KMS-11 (cell line): ENCODE measurements around the gene LILRA6.
"Not testable (repeated sequence)": the region's sequence is repeated elsewhere in the genome, so short reads cannot be mapped to it uniquely, and the experiment has no call there.

Source experiments
- H2AFZ ChIP-seq: fragments of 200-600 bp; sonication (generic); 2 replicates; pipeline ENCODE4 v1.6.1; 2016; ENCODE audit warnings: antibody characterized with exemption, mixed run types, low read depth
- H3K27ac ChIP-seq: fragments of 200-600 bp; sonication (generic); 2 replicates; pipeline ENCODE4 v1.6.1; 2016; ENCODE audit warnings: mild to moderate bottlenecking, mixed run types
- H3K27me3 ChIP-seq: fragments of 200-600 bp; sonication (generic); 2 replicates; pipeline ENCODE4 v1.6.1; 2017; ENCODE audit warnings: mild to moderate bottlenecking, low read depth, mixed run types, moderate library complexity; ENCODE audit not compliant: insufficient read depth
- H3K36me3 ChIP-seq: fragments of 200-600 bp; sonication (generic); 2 replicates; pipeline ENCODE4 v1.6.1; 2017; ENCODE audit warnings: mild to moderate bottlenecking, mixed run types; ENCODE audit not compliant: insufficient read depth
- H3K4me1 ChIP-seq: fragments of 200-600 bp; sonication (generic); 2 replicates; pipeline ENCODE4 v1.6.1; 2016; ENCODE audit warnings: mild to moderate bottlenecking, low read depth, mixed run types; ENCODE audit not compliant: poor library complexity, severe bottlenecking
- H3K4me2 ChIP-seq: fragments of 200-600 bp; sonication (generic); 2 replicates; pipeline ENCODE4 v1.7.0; 2016; ENCODE audit warnings: mild to moderate bottlenecking, mixed run types
- H3K4me3 ChIP-seq: fragments of 200-600 bp; sonication (generic); IDR thresholded peaks from 2 replicates; pipeline ENCODE4 v1.6.1; 2017; ENCODE audit warnings: low read depth, low read length, mixed read lengths; ENCODE audit not compliant: insufficient read depth
- H3K79me2 ChIP-seq: fragments of 200-600 bp; sonication (generic); 2 replicates; pipeline ENCODE4 v1.6.1; 2016; ENCODE audit warnings: low read depth, mixed run types; ENCODE audit not compliant: insufficient read depth
- H3K9ac ChIP-seq: fragments of 200-600 bp; sonication (generic); 2 replicates; pipeline ENCODE4 v1.6.1; 2016; ENCODE audit warnings: mild to moderate bottlenecking, mixed run types
- H4K20me1 ChIP-seq: fragments of 200-600 bp; sonication (generic); 2 replicates; pipeline ENCODE4 v1.6.1; 2016; ENCODE audit warnings: mild to moderate bottlenecking, mixed run types; ENCODE audit not compliant: insufficient read depth
- CTCF ChIP-seq: fragments of 200-600 bp; sonication (generic); conservative IDR thresholded peaks from 2 replicates; pipeline ENCODE4 v1.6.1; 2017; ENCODE audit warnings: low read depth, mild to moderate bottlenecking, antibody characterized with exemption, low read length, moderate library complexity, mixed read lengths

Gene LILRA6

GRCh38 chr19:54281007-54281728, 38.6 kb upstream of the LILRA6 start, which contains the start of gene LILRB2:
TSS of gene LILRB2 (minus strand) at chr19:54281110. CDS start at chr19:54280496, 614 bp downstream.
- Histone ChIP-seq H3K27me3 (peaks cover 16% of the 10 kb centered on the region; the same call in 1 of the 2 replicates), H2AFZ (no peak within 1 kb of the TSS), H3K36me3 (no peaks in the 10 kb centered on the region), H3K9ac (no peak within 1 kb of the TSS), H4K20me1 (no peaks in the 10 kb centered on the region), H3K79me2 (no peaks in the 10 kb centered on the region), H3K4me3 (no peak within 1 kb of the TSS), H3K27ac (no peak within 1 kb of the TSS), H3K4me1 (no peaks in the 10 kb centered on the region), H3K4me2 (no peak within 1 kb of the TSS)
- TF ChIP-seq CTCF, result no peak

GRCh38 chr19:54280441-54280840, 37.9 kb upstream of the LILRA6 start:
- not testable (repeated sequence) for H3K27ac ChIP-seq, H3K4me2 ChIP-seq, H3K9ac ChIP-seq, H3K4me3 ChIP-seq, H3K4me1 ChIP-seq, H3K79me2 ChIP-seq, H2AFZ ChIP-seq, H4K20me1 ChIP-seq, H3K36me3 ChIP-seq
- peaks cover 16% of the 10 kb centered on the region; the same call in 1 of the 2 replicates for H3K27me3 ChIP-seq

GRCh38 chr19:54280025-54280424, 37.4 kb upstream of the LILRA6 start:
- not testable (repeated sequence) for H3K79me2 ChIP-seq, H3K27ac ChIP-seq, H3K4me1 ChIP-seq, H3K9ac ChIP-seq, H2AFZ ChIP-seq, H3K4me3 ChIP-seq, H4K20me1 ChIP-seq, H3K36me3 ChIP-seq, H3K4me2 ChIP-seq
- H3K27me3 ChIP-seq, result peaks cover 16% of the 10 kb centered on the region; the same call in 1 of the 2 replicates

- Histone ChIP-seq H3K36me3 (no peaks in the 10 kb centered on the region), H3K27ac (no peak overlapping the region), H3K9ac (no peak overlapping the region), H3K27me3 (peaks cover 11% of the 10 kb centered on the region; the same call in 1 of the 2 replicates), H3K4me2 (no peak overlapping the region), H3K79me2 (no peaks in the 10 kb centered on the region), H3K4me1 (no peaks in the 10 kb centered on the region), H3K4me3 (no peak overlapping the region), H2AFZ (no peak overlapping the region), H4K20me1 (no peaks in the 10 kb centered on the region)
- TF ChIP-seq CTCF, result no peak
These were observed 36.9 kb upstream of the LILRA6 start for GRCh38 chr19:54279406-54279962.

- H3K27ac ChIP-seq, H4K20me1 ChIP-seq, H3K4me1 ChIP-seq, H3K4me3 ChIP-seq, H3K79me2 ChIP-seq, H3K36me3 ChIP-seq, H3K4me2 ChIP-seq, H2AFZ ChIP-seq, H3K9ac ChIP-seq: not testable (repeated sequence)
- H3K27me3 ChIP-seq, result peaks cover 13% of the 10 kb centered on the region; the same call in 1 of the 2 replicates
These were observed 36.1 kb upstream of the LILRA6 start for GRCh38 chr19:54278571-54279195.

- not testable (repeated sequence) for H3K79me2 ChIP-seq, H3K36me3 ChIP-seq, H3K9ac ChIP-seq, H3K4me2 ChIP-seq, H4K20me1 ChIP-seq, H2AFZ ChIP-seq, H3K27ac ChIP-seq, H3K4me1 ChIP-seq, H3K4me3 ChIP-seq
- H3K27me3 ChIP-seq, result peaks cover 19% of the 10 kb centered on the region; the same call in 1 of the 2 replicates
These were observed 35.5 kb upstream of the LILRA6 start for GRCh38 chr19:54278056-54278455.

GRCh38 chr19:54277111-54277615, 34.6 kb upstream of the LILRA6 start:
- not testable (repeated sequence) for H3K36me3 ChIP-seq, H3K4me2 ChIP-seq, H3K79me2 ChIP-seq, H3K9ac ChIP-seq, H3K4me1 ChIP-seq, H3K27ac ChIP-seq, H2AFZ ChIP-seq, H3K4me3 ChIP-seq, H4K20me1 ChIP-seq
- H3K27me3 ChIP-seq, result peaks cover 23% of the 10 kb centered on the region; the same call in 1 of the 2 replicates
